IPS-20b (cell line): ENCODE data around the gene QKI.

Source experiments
- H3K27ac ChIP-seq: one replicate; pipeline ENCODE4 v1.5.1; 2013; ENCODE audit warnings: low read length
- H3K27me3 ChIP-seq: 2 replicates; pipeline ENCODE4 v1.6.1; 2013; ENCODE audit warnings: mild to moderate bottlenecking, low read length, inconsistent platforms; ENCODE audit not compliant: insufficient read depth
- H3K36me3 ChIP-seq: 2 replicates; pipeline ENCODE4 v1.6.1; 2013; ENCODE audit warnings: low read depth, mild to moderate bottlenecking, inconsistent platforms, low read length, moderate library complexity; ENCODE audit not compliant: insufficient read depth
- H3K4me1 ChIP-seq: 2 replicates; pipeline ENCODE4 v1.6.1; 2013; ENCODE audit warnings: mild to moderate bottlenecking, control low read depth, inconsistent platforms, low read length, moderate library complexity; ENCODE audit not compliant: insufficient read depth
- H3K4me3 ChIP-seq: 2 replicates; pipeline ENCODE4 v1.5.1; 2013; ENCODE audit warnings: mild to moderate bottlenecking, low read length, inconsistent platforms
- H3K9ac ChIP-seq: 2 replicates; pipeline ENCODE4 v1.6.1; 2013; ENCODE audit warnings: low read depth, mild to moderate bottlenecking, inconsistent platforms, low read length, moderate library complexity
- H3K9me3 ChIP-seq: 2 replicates; pipeline ENCODE4 v1.6.1; 2013; ENCODE audit warnings: mild to moderate bottlenecking, low read depth, low read length, inconsistent platforms; ENCODE audit not compliant: insufficient read depth

Gene QKI

GRCh38 chr6:163545370-163545769 is 130.9 kb downstream of the QKI start:
- Histone ChIP-seq H3K27me3 (no peaks in the 10 kb centered on the region), H3K9me3 (no peaks in the 10 kb centered on the region), H3K36me3 (no peaks in the 10 kb centered on the region), H3K4me3 (no peak overlapping the region), H3K27ac (no peak overlapping the region), H3K4me1 (peaks cover 49% of the 10 kb centered on the region), H3K9ac (no peak overlapping the region)

DNA sequence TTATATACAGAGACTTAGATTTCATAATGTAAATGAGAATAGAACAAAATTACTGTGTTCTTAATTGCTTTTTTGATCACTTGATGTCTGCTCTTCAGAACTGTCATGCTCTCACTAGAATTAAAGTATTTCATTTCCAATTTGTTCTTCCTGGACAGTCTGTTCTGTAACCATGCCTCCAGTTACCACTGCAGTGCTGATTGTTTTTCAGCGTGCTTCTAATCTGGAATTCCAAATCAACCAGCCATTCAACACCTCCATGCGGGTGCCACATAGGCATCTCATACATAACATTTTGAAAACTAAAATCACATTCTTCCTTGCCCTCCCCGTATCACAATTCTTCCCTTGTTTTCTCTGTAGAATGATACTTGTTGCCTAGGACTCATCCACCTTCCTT is 132.8 kb downstream of the QKI start:
- no peak overlapping the region for H3K9ac ChIP-seq
- H3K4me1 ChIP-seq, result peaks cover 36% of the 10 kb centered on the region
- no peaks in the 10 kb centered on the region for H3K9me3 ChIP-seq
- peaks cover 4% of the 10 kb centered on the region; the same call in 1 of the 2 replicates for H3K36me3 ChIP-seq
- H3K4me3 ChIP-seq, result no peak overlapping the region
- H3K27ac ChIP-seq, result no peak overlapping the region
- no peaks in the 10 kb centered on the region for H3K27me3 ChIP-seq

- Histone ChIP-seq H3K4me3 (no peak overlapping the region), H3K9me3 (no peaks in the 10 kb centered on the region), H3K9ac (no peak overlapping the region), H3K27ac (no peak overlapping the region), H3K36me3 (peaks cover 4% of the 10 kb centered on the region; the same call in 1 of the 2 replicates), H3K27me3 (no peaks in the 10 kb centered on the region), H3K4me1 (peaks cover 25% of the 10 kb centered on the region)
Measured at GRCh38 chr6:163548624-163549023, 134.1 kb downstream of the QKI start.

DNA sequence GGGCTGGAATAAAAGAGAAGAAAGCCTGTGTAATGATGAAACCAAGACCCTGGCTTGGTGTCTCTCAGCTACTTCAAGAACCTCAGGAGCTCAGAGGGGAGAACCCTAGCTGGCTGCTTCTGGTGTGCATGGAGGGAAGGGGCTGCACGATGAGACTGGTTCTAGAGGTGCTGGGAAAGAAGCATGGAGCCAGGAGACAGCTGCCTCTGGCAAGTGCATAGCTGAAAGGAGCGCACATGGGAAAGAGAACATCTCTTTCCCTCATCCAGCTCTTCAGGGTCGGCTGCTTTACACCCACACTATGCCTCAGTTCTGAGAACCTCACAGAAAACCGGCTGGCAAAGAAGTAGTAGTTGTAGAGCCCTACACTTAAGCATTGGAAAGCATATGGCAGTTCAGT is 139.5 kb downstream of the QKI start:
- no peaks in the 10 kb centered on the region for H3K27me3 ChIP-seq
- H3K36me3 ChIP-seq, result peaks cover 9% of the 10 kb centered on the region
- peaks cover 5% of the 10 kb centered on the region; the same call in 1 of the 2 replicates for H3K4me1 ChIP-seq
- H3K27ac ChIP-seq, result no peak overlapping the region
- no peak overlapping the region for H3K9ac ChIP-seq
- H3K4me3 ChIP-seq, result no peak overlapping the region
- H3K9me3 ChIP-seq, result no peaks in the 10 kb centered on the region

DNA sequence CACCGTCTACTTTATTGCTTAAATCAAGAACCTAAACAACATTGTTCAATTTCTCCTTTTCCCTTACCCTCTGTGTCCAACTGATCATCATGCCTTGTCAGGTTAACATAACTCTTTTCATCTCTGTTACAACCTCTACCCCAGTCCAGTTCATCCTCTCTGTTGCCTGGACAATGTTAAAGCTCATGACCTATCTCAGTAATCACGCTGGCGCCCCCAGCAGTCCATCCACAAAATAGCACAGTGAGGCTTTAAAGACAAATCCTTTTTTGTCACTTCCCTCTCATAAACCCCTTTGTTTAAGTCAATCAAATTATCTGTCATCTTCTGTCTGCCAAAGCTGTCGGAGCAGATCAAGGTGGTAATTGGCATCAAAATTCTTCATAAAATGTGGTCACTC is 140.1 kb downstream of the QKI start:
- Histone ChIP-seq H3K27me3 (no peaks in the 10 kb centered on the region), H3K9me3 (no peaks in the 10 kb centered on the region), H3K9ac (no peak overlapping the region), H3K27ac (no peak overlapping the region), H3K36me3 (peaks cover 13% of the 10 kb centered on the region), H3K4me3 (no peak overlapping the region), H3K4me1 (peaks cover 5% of the 10 kb centered on the region; the same call in 1 of the 2 replicates)

DNA sequence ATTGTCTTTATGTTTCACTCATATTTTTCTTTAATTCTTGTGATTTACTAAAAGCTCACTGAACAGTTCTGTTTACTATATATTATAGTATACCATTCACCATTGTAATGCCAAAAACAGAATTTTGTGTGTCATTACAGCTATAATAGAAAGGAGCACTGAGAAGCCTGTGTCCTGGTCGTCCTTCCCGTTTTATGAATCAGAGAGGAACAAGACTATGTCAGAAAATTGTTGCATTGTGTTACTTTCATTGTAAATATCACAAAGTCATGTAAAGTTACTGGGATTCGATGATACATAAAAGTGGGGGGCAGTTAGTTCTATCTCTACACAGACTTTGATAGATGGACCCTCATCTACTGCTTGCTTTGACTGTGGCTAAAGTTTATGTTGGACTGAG is 145.1 kb downstream of the QKI start:
- Histone ChIP-seq H3K4me3 (no peak overlapping the region), H3K4me1 (no peaks in the 10 kb centered on the region), H3K9me3 (no peaks in the 10 kb centered on the region), H3K27ac (no peak overlapping the region), H3K27me3 (no peaks in the 10 kb centered on the region), H3K36me3 (peaks cover 39% of the 10 kb centered on the region), H3K9ac (no peak overlapping the region)

DNA sequence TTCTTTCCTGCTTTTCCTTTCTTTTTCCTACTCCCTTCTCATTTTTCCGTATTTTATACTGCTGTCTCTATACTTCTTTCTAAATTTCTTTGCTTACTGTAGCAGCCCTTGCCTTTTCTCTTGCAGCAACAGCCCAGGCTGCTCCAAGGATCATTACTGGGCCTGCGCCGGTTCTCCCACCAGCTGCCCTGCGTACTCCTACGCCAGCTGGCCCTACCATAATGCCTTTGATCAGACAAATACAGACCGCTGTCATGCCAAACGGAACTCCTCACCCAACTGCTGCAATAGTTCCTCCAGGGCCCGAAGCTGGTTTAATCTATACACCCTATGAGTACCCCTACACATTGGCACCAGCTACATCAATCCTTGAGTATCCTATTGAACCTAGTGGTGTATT is 148.8 kb downstream of the QKI start:
- H3K9ac ChIP-seq, result no peak overlapping the region
- no peaks in the 10 kb centered on the region for H3K27me3 ChIP-seq
- H3K9me3 ChIP-seq, result no peaks in the 10 kb centered on the region
- H3K4me3 ChIP-seq, result no peak overlapping the region
- H3K27ac ChIP-seq, result no peak overlapping the region
- no peaks in the 10 kb centered on the region for H3K4me1 ChIP-seq
- H3K36me3 ChIP-seq, result peaks cover 71% of the 10 kb centered on the region

- Histone ChIP-seq H3K9me3 (no peaks in the 10 kb centered on the region), H3K27me3 (no peaks in the 10 kb centered on the region), H3K36me3 (peaks cover 63% of the 10 kb centered on the region), H3K9ac (no peak overlapping the region), H3K4me3 (no peak overlapping the region), H3K27ac (no peak overlapping the region), H3K4me1 (no peaks in the 10 kb centered on the region)
Measured at GRCh38 chr6:163564534-163564933, 150.0 kb downstream of the QKI start.

GRCh38 chr6:163565140-163565539 is 150.6 kb downstream of the QKI start:
- no peak overlapping the region for H3K27ac ChIP-seq
- no peaks in the 10 kb centered on the region for H3K4me1 ChIP-seq
- no peak overlapping the region for H3K9ac ChIP-seq
- no peaks in the 10 kb centered on the region for H3K27me3 ChIP-seq
- H3K36me3 ChIP-seq, result peaks cover 57% of the 10 kb centered on the region
- H3K9me3 ChIP-seq, result no peaks in the 10 kb centered on the region
- no peak overlapping the region for H3K4me3 ChIP-seq

GRCh38 chr6:163566056-163566455 is 151.5 kb downstream of the QKI start:
- Histone ChIP-seq H3K4me3 (no peak overlapping the region), H3K27me3 (no peaks in the 10 kb centered on the region), H3K4me1 (no peaks in the 10 kb centered on the region), H3K9ac (no peak overlapping the region), H3K9me3 (no peaks in the 10 kb centered on the region), H3K36me3 (peaks cover 63% of the 10 kb centered on the region), H3K27ac (no peak overlapping the region)

DNA sequence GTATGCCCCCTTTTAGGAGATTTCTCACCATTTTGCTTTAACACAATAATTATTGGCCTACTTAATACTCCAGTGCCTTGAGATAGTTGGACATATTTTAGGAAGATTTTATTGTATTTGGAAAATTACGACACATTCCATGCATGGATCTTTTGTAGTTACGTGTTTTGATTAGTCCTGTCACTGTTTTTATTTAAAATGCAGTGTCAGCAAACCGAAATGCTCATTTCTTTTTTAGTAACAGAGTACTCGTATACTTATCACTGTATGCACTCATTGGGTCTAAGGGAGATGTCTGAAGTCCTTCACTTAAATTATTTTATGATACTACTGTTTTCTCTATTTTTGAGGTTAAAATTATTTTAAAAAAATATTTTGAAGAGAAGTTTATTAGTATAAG is 153.8 kb downstream of the QKI start:
- Histone ChIP-seq H3K4me3 (no peak overlapping the region), H3K27me3 (no peaks in the 10 kb centered on the region), H3K27ac (no peak overlapping the region), H3K9ac (no peak overlapping the region), H3K4me1 (peaks cover 13% of the 10 kb centered on the region; the same call in 1 of the 2 replicates), H3K9me3 (no peaks in the 10 kb centered on the region), H3K36me3 (peaks cover 59% of the 10 kb centered on the region)

- H3K9me3 ChIP-seq, result no peaks in the 10 kb centered on the region
- no peak overlapping the region for H3K9ac ChIP-seq
- no peak overlapping the region for H3K27ac ChIP-seq
- peaks cover 41% of the 10 kb centered on the region for H3K36me3 ChIP-seq
- no peaks in the 10 kb centered on the region for H3K27me3 ChIP-seq
- H3K4me3 ChIP-seq, result no peak overlapping the region
- H3K4me1 ChIP-seq, result peaks cover 26% of the 10 kb centered on the region; the same call in 1 of the 2 replicates
Measured at GRCh38 chr6:163570579-163571231, 156.2 kb downstream of the QKI start.
